Measurements from ENCODE around the gene HRH3. TPM values are rescaled to one million over a fixed set of nuclear protein-coding genes. Genes with fewer than 3 reads are reported as not detected.

The HRH3 gene
- total and polyA plus RNA-seq, 8 donors: not detected

GRCh38 chr20:62240020-62240685 is 20.1 kb upstream of the HRH3 start:
- Histone ChIP-seq H3K27me3 (peaks cover 0 to 7% (median 0%) of the 10 kb centered on the region in 3 donors), H3K9me3 (no peaks in the 10 kb centered on the region), H3K4me3 (peak overlapping the region in 2 of 4 donors; percentile 83 to 86), H3K36me3 (peaks cover 0 to 18% (median 16%) of the 10 kb centered on the region in 4 donors), H3K4me1 (peaks cover 29 to 78% (median 74%) of the 10 kb centered on the region in 4 donors), H3K27ac (peak overlapping the region in 4 of 5 donors; percentile 91 to 96 (median 92))
- no peak for DNase-seq
- TF ChIP-seq POLR2A (IDR thresholded peaks at IDR 0.05) (no peak), EP300 (IDR thresholded peaks at IDR 0.05) (no peak), POLR2AphosphoS5 (IDR thresholded peaks at IDR 0.05) (no peak)
- TF ChIP-seq, protein P1, sequence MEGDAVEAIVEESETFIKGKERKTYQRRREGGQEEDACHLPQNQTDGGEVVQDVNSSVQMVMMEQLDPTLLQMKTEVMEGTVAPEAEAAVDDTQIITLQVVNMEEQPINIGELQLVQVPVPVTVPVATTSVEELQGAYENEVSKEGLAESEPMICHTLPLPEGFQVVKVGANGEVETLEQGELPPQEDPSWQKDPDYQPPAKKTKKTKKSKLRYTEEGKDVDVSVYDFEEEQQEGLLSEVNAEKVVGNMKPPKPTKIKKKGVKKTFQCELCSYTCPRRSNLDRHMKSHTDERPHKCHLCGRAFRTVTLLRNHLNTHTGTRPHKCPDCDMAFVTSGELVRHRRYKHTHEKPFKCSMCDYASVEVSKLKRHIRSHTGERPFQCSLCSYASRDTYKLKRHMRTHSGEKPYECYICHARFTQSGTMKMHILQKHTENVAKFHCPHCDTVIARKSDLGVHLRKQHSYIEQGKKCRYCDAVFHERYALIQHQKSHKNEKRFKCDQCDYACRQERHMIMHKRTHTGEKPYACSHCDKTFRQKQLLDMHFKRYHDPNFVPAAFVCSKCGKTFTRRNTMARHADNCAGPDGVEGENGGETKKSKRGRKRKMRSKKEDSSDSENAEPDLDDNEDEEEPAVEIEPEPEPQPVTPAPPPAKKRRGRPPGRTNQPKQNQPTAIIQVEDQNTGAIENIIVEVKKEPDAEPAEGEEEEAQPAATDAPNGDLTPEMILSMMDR (IDR thresholded peaks at IDR 0.05): no peak
- WGBS, 5 donors: 82 to 89% (median 85%) methylated on average over 13 of the region's 13 CpGs
- intact Hi-C loops (cut with DNase I; ENCODE audit: low total_unique reads): no loop called here

DNA sequence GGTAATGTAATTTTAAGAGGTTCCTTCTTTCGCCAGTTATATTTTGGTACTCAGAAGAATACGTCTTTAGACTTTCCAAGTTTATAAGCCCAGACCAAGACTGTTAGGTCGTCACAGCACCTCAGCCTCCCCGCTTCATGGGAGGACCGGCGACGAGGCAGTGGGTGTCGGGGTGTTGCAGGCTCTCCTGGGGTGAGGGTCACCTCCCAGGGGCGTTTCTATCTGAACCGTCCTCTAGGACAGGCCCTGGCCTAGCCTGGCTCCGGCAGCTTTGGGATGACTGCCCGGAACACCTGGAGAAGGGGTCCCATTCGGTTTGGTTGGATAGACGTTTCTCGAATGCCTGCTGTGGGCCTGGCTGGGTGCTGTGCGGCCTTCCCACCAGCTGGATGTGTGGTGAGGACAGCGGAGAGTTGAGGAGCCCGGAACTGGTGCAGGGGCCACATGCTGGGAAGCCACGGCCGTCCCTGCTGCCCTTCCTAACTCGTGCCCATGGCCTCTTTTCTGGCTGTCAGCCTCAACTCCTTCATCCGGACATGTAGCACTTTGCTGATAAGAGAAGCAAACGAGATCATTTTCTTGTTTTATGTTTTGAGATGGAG is 19.3 kb upstream of the HRH3 start:
- TF ChIP-seq, protein P1 (IDR thresholded peaks at IDR 0.05): no peak
- TF ChIP-seq POLR2A (IDR thresholded peaks at IDR 0.05) (no peak), POLR2AphosphoS5 (IDR thresholded peaks at IDR 0.05) (no peak), EP300 (IDR thresholded peaks at IDR 0.05) (no peak)
- peaks cover 33 to 77% (median 72%) of the 10 kb centered on the region in 4 donors for H3K4me1 ChIP-seq
- no peaks in the 10 kb centered on the region for H3K9me3 ChIP-seq
- peak overlapping the region; percentile 83 to 95 (median 88) for H3K4me3 ChIP-seq
- DNase-seq: peak in 1 of 2 donors; percentile 35
- peaks cover 0 to 17% (median 15%) of the 10 kb centered on the region in 4 donors for H3K36me3 ChIP-seq
- H3K27ac ChIP-seq: peak overlapping the region; percentile 81 to 96 (median 92)
- peaks cover 0 to 15% (median 0%) of the 10 kb centered on the region in 3 donors for H3K27me3 ChIP-seq
- 21 to 35% (median 25%) methylated on average over 18 to 23 of the region's 23 CpGs for WGBS, 5 donors
- intact Hi-C loops (cut with DNase I; ENCODE audit: low total_unique reads): no loop called here

GRCh38 chr20:62238569-62239277 is 18.6 kb upstream of the HRH3 start:
- TF ChIP-seq, protein P1 (IDR thresholded peaks at IDR 0.05): no peak
- TF ChIP-seq POLR2A (IDR thresholded peaks at IDR 0.05) (no peak), POLR2AphosphoS5 (IDR thresholded peaks at IDR 0.05) (peak in 1 of 3 donors; percentile 33)
- Histone ChIP-seq H3K27ac (peak overlapping the region; percentile 81 to 96 (median 92)), H3K36me3 (peaks cover 0 to 15% (median 13%) of the 10 kb centered on the region in 4 donors), H3K9me3 (no peaks in the 10 kb centered on the region), H3K27me3 (peaks cover 0 to 22% (median 0%) of the 10 kb centered on the region in 3 donors), H3K4me1 (peaks cover 33 to 74% (median 67%) of the 10 kb centered on the region in 4 donors), H3K4me3 (peak overlapping the region; percentile 83 to 95 (median 88))
- DNase-seq: peak; percentile 41 to 75
- intact Hi-C loops (cut with DNase I; ENCODE audit: low total_unique reads): no loop called here
- WGBS, 5 donors: 0 to 3% (median 1%) methylated on average over 14 to 67 of the region's 70 CpGs
